Jurkat, Clone E6-1 (cell line): ENCODE data around the gene MRPL3. TPM values are rescaled to one million over a fixed set of nuclear protein-coding genes. Genes with fewer than 3 reads are reported as not detected.

Experiments
- DNase-seq: peaks from one replicate; pipeline ENCODE4 v3.0.0-alpha.2; 2011; ENCODE audit warnings: low read depth, low spot score
- H3K4me3 ChIP-seq: 2 replicates; pipeline ENCODE4 v1.5.1; 2011; ENCODE audit warnings: mild to moderate bottlenecking, low read length, control low read depth, moderate library complexity
- polyA plus RNA-seq: library from polyadenylated mRNA; unstranded; fragments of >200 nt; gene quantifications from one replicate; pipeline ENCODE4 v1.2.1, GENCODE V29; 2012; ENCODE audit warnings: missing spikeins; ENCODE audit not compliant: insufficient read length, insufficient read depth

Gene MRPL3
- polyA plus RNA-seq = 164 TPM

GRCh38 chr3:131502530-131503319, at the start of gene MRPL3:
Gene MRPL3, minus strand, starts transcription at chr3:131502971. Its CDS starts 150 bp downstream, at chr3:131502821.
- DNase-seq = peak; percentile 86

GRCh38 chr3:131551761-131552160, 49.0 kb upstream of the MRPL3 start:
- DNase-seq = no peak

More at GRCh38 chr3:131502530-131503319, at the start of gene MRPL3:
- peak within 1 kb of the TSS; percentile 95 for H3K4me3 ChIP-seq

GRCh38 chr3:131550562-131551465, 48.0 kb upstream of the MRPL3 start:
- DNase-seq = no peak
- H3K4me3 ChIP-seq = no peak overlapping the region

More at GRCh38 chr3:131551761-131552160, 49.0 kb upstream of the MRPL3 start:
- no peak overlapping the region for H3K4me3 ChIP-seq

- peak; percentile 40 for DNase-seq
- no peak overlapping the region for H3K4me3 ChIP-seq
These were observed 46.6 kb upstream of the MRPL3 start for GRCh38 chr3:131549340-131549739.

- no peak for DNase-seq
- H3K4me3 ChIP-seq = no peak overlapping the region
These were observed 44.8 kb upstream of the MRPL3 start for GRCh38 chr3:131547585-131547984.

- no peak for DNase-seq
- no peak overlapping the region for H3K4me3 ChIP-seq
These were observed 43.7 kb upstream of the MRPL3 start for GRCh38 chr3:131546441-131546840.

- no peak for DNase-seq
- H3K4me3 ChIP-seq = no peak overlapping the region
These were observed 41.8 kb upstream of the MRPL3 start for GRCh38 chr3:131544557-131544956.

- DNase-seq = no peak
- no peak overlapping the region for H3K4me3 ChIP-seq
These were observed 40.9 kb upstream of the MRPL3 start for GRCh38 chr3:131543714-131544113.

- DNase-seq = no peak
These were observed 38.5 kb upstream of the MRPL3 start for GRCh38 chr3:131541288-131541687.

GRCh38 chr3:131540821-131541220, 38.0 kb upstream of the MRPL3 start:
- no peak for DNase-seq
- H3K4me3 ChIP-seq = no peak overlapping the region

More at GRCh38 chr3:131541288-131541687, 38.5 kb upstream of the MRPL3 start:
- no peak overlapping the region for H3K4me3 ChIP-seq

- no peak overlapping the region for H3K4me3 ChIP-seq
- no peak for DNase-seq
These were observed 37.4 kb upstream of the MRPL3 start for GRCh38 chr3:131540143-131540542.

GRCh38 chr3:131538968-131539367, 36.2 kb upstream of the MRPL3 start:
- no peak for DNase-seq
- no peak overlapping the region for H3K4me3 ChIP-seq

- no peak overlapping the region for H3K4me3 ChIP-seq
- DNase-seq = no peak
These were observed 34.8 kb upstream of the MRPL3 start for GRCh38 chr3:131537531-131537930.

- no peak for DNase-seq
These were observed 32.8 kb upstream of the MRPL3 start for GRCh38 chr3:131535596-131535995.

GRCh38 chr3:131535131-131535530, 32.4 kb upstream of the MRPL3 start:
- DNase-seq = no peak
- H3K4me3 ChIP-seq = no peak overlapping the region

More at GRCh38 chr3:131535596-131535995, 32.8 kb upstream of the MRPL3 start:
- H3K4me3 ChIP-seq = no peak overlapping the region

- no peak overlapping the region for H3K4me3 ChIP-seq
- no peak for DNase-seq
These were observed 29.9 kb upstream of the MRPL3 start for GRCh38 chr3:131532645-131533044.

GRCh38 chr3:131530843-131531242, 28.1 kb upstream of the MRPL3 start:
- no peak for DNase-seq
- no peak overlapping the region for H3K4me3 ChIP-seq

- no peak for DNase-seq
These were observed 27.6 kb upstream of the MRPL3 start for GRCh38 chr3:131530388-131530787.

GRCh38 chr3:131526801-131527347, 24.1 kb upstream of the MRPL3 start:
- DNase-seq = no peak
- no peak overlapping the region for H3K4me3 ChIP-seq

More at GRCh38 chr3:131530388-131530787, 27.6 kb upstream of the MRPL3 start:
- no peak overlapping the region for H3K4me3 ChIP-seq
